GM20000 (cell line): Measurements from ENCODE around the gene AGPAT2.

Experiments used
- DNase-seq: peaks from one replicate; pipeline ENCODE4 v3.0.0; 2012; ENCODE audit warnings: low spot score
- CTCF ChIP-seq: IDR thresholded peaks from 2 replicates; pipeline ENCODE4 v1.5.1; 2012; ENCODE audit warnings: mild to moderate bottlenecking, control low read depth; ENCODE audit errors: extremely low read depth, missing control alignments

Gene AGPAT2

DNA sequence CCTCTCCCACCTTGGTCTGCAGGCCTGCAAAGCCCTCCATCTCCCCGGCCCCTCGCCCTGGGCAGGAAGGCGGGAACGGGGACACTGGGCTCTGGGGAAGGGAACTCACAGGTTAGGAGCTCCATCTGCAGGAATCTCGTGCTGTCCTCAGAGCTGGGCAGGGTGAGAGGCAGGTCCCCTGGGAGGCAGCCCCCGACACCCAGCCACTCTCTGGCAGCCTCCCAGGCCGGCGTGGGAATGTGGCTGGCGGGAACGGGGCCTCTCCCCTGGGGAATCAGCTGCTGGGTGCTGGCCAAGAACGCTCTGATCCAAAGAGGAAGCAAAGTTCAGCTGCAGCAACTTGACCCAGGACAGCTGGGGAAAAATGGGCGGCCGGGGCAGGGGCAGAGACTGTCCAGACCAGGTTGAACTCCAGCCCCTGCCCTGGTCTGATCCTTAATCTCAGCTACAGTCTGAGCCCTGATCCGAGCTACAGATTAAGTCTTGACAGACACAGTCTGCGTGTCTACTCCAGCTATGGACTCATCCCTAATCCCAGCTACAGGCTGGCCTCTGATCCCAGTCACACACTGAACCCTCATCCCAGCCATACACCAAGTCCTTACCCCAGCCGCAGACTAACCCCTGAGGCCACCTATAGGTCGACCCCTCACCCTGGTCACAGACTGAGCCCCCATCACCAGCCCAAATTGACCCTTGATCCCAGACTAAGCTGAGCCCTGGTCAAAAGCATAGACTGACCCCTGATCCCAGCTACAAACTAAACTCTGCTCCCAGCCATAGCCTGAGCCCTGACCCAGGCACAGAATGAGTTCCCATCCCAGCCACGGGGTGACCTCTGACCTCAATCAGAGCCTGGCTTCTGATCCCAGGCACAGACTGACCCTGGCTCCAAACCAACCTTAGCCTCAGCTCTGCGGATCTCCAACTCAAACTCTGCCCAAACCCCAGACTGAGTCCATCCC is 61.9 kb downstream of the AGPAT2 start:
- TF ChIP-seq CTCF, result no peak
- no peak for DNase-seq

GRCh38 chr9:136624184-136624951 is 62.9 kb downstream of the AGPAT2 start:
- TF ChIP-seq CTCF, result no peak
- DNase-seq, result no peak

- no peak for DNase-seq
- no peak for TF ChIP-seq CTCF
Measured at GRCh38 chr9:136623842-136624183, 63.4 kb downstream of the AGPAT2 start.
